GM23338 (cell line): ENCODE data around the gene RRN3. TPM values are rescaled to one million over a fixed set of nuclear protein-coding genes. Genes with fewer than 3 reads are reported as not detected.
A peak's percentile ranks its signal among the peaks of the same experiment; 100 is the strongest.
"Not testable (repeated sequence)": the region's sequence is repeated elsewhere in the genome, so short reads cannot be mapped to it uniquely, and the experiment has no call there.

Experiments
- ATAC-seq: fragments of 200-7000 bp; cut with Tn5 transposase; 3 replicates; pipeline ENCODE4 v1.9.1; 2020
- DNase-seq: peaks from one replicate; pipeline ENCODE4 v3.0.0-alpha.2; 2015; ENCODE audit warnings: low spot score
- H2AFZ ChIP-seq: fragments of 200-600 bp; sonication (generic); 2 replicates; pipeline ENCODE4 v1.8.0; 2016; ENCODE audit warnings: antibody characterized with exemption, mild to moderate bottlenecking, moderate library complexity
- H3F3A ChIP-seq: fragments of 200-600 bp; sonication (generic); replicated peaks from 2 replicates; pipeline ENCODE4 v1.8.0; 2017; ENCODE audit warnings: antibody characterized with exemption, mixed run types, low read depth
- H3K27ac ChIP-seq: fragments of 200-600 bp; sonication (generic); 2 replicates; pipeline ENCODE4 v1.6.1; 2016; ENCODE audit warnings: low read depth
- H3K27me3 ChIP-seq: fragments of 200-600 bp; sonication (generic); 2 replicates; pipeline ENCODE4 v1.8.0; 2016; ENCODE audit warnings: mild to moderate bottlenecking, mixed run types, moderate library complexity; ENCODE audit not compliant: insufficient read depth
- H3K36me3 ChIP-seq: fragments of 200-600 bp; sonication (generic); 2 replicates; pipeline ENCODE4 v1.8.0; 2016; ENCODE audit warnings: mild to moderate bottlenecking; ENCODE audit not compliant: insufficient read depth
- H3K4me1 ChIP-seq: fragments of 200-600 bp; sonication (generic); 2 replicates; pipeline ENCODE4 v1.8.0; 2016; ENCODE audit warnings: mild to moderate bottlenecking, moderate library complexity; ENCODE audit not compliant: insufficient read depth
- H3K4me2 ChIP-seq: fragments of 200-600 bp; sonication (generic); 2 replicates; pipeline ENCODE4 v1.7.1; 2017; ENCODE audit warnings: mixed run types
- H3K4me3 ChIP-seq: fragments of 200-600 bp; sonication (generic); 2 replicates; pipeline ENCODE4 v1.6.1; 2016; ENCODE audit warnings: mixed run types
- H3K79me2 ChIP-seq: fragments of 200-600 bp; sonication (generic); replicated peaks from 2 replicates; pipeline ENCODE4 v1.8.0; 2017; ENCODE audit warnings: mild to moderate bottlenecking; ENCODE audit not compliant: insufficient read depth
- H3K9me2 ChIP-seq: fragments of 200-600 bp; sonication (generic); 2 replicates; pipeline ENCODE4 v1.8.0; 2017; ENCODE audit not compliant: insufficient read depth
- H4K20me1 ChIP-seq: fragments of 200-600 bp; sonication (generic); replicated peaks from 2 replicates; pipeline ENCODE4 v1.8.0; 2017; ENCODE audit warnings: mild to moderate bottlenecking; ENCODE audit not compliant: insufficient read depth
- H3K27ac Mint-ChIP-seq: 2 replicates; pipeline ENCODE4 v1.8.0; 2020; ENCODE audit warnings: inconsistent platforms, mild to moderate bottlenecking, moderate library complexity, mixed read lengths
- H3K27me3 Mint-ChIP-seq: 3 replicates; pipeline ENCODE4 v1.8.0; 2022; ENCODE audit warnings: low read depth, mild to moderate bottlenecking, moderate library complexity, mixed read lengths, inconsistent platforms; ENCODE audit not compliant: insufficient read depth, poor library complexity
- H3K36me3 Mint-ChIP-seq: 3 replicates; pipeline ENCODE4 v1.8.0; 2021; ENCODE audit warnings: low read depth, mild to moderate bottlenecking, inconsistent platforms, moderate library complexity, mixed read lengths
- H3K4me1 Mint-ChIP-seq: 3 replicates; pipeline ENCODE4 v1.8.0; 2020; ENCODE audit warnings: mild to moderate bottlenecking, inconsistent platforms, mixed read lengths
- H3K4me3 Mint-ChIP-seq: 3 replicates; pipeline ENCODE4 v1.8.0; 2021; ENCODE audit warnings: moderate library complexity, mild to moderate bottlenecking, inconsistent platforms, mixed read lengths
- H3K9me3 Mint-ChIP-seq: 3 replicates; pipeline ENCODE4 v1.8.0; 2020; ENCODE audit warnings: moderate library complexity, mild to moderate bottlenecking, inconsistent platforms, mixed read lengths
- CTCF ChIP-seq, 2 experiments: fragments of 200-600 bp in 1 of 2; sonication (generic) in 1 of 2; conservative IDR thresholded peaks; 2 replicates each; pipeline versions ENCODE4 v1.5.1 to v1.6.1; 2016 to 2017; ENCODE audit warnings: antibody characterized with exemption in 2 of 2, low read depth in 2 of 2, mild to moderate bottlenecking in 2 of 2, moderate library complexity in 1 of 2
- polyA plus RNA-seq: library from polyadenylated mRNA; unstranded; fragments of >200 nt; fragmentation: Nextera tagmentation; extraction: Ambion mirVana; gene quantifications from 2 replicates; pipeline ENCODE4 v1.2.1, GENCODE V29; 2016
- total RNA-seq: library from RNA; depleted of rRNA; stranded (reverse); fragments of >200 nt; shearing (Covaris generic); gene quantifications from 2 replicates; pipeline ENCODE4 v1.2.3, GENCODE V29; 2014

Gene RRN3
- total and polyA plus RNA-seq, 2 experiments from 2014 or later: 15.4 to 41.5 TPM

DNA sequence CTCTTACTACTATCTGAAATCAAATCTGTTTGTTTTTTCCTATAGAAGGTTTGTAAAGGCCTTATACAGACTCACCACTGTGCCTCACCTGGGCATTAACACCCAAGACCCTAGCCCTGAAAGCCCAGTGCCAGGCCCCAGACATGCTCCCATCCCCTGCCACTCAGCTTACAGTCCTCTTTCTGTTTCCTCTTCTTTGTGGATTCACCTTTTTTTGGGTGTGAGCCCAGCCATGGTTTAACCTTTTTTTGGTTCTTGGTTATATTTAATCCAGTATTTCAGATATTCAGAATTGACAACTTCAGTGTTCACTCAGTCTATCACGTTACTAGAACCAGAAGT, 69.2 kb downstream of the RRN3 start:
- H3K27me3 Mint-ChIP-seq, H3K27me3 ChIP-seq, H3K4me3 ChIP-seq, H3K27ac ChIP-seq, H3K4me3 Mint-ChIP-seq, H2AFZ ChIP-seq, DNase-seq, H3K27ac Mint-ChIP-seq, ATAC-seq, H3K4me1 ChIP-seq, H3K36me3 ChIP-seq, H3K79me2 ChIP-seq, H3K9me3 Mint-ChIP-seq, H3K9me2 ChIP-seq, H3K4me2 ChIP-seq: not testable (repeated sequence)
- Mint-ChIP-seq H3K4me1 (peaks cover 15% of the 10 kb centered on the region), H3K36me3 (peaks cover 37% of the 10 kb centered on the region)
- peaks cover 13% of the 10 kb centered on the region for H4K20me1 ChIP-seq
- peaks cover 13% of the 10 kb centered on the region; the same call in 1 of the 2 replicates for H3F3A ChIP-seq

DNA sequence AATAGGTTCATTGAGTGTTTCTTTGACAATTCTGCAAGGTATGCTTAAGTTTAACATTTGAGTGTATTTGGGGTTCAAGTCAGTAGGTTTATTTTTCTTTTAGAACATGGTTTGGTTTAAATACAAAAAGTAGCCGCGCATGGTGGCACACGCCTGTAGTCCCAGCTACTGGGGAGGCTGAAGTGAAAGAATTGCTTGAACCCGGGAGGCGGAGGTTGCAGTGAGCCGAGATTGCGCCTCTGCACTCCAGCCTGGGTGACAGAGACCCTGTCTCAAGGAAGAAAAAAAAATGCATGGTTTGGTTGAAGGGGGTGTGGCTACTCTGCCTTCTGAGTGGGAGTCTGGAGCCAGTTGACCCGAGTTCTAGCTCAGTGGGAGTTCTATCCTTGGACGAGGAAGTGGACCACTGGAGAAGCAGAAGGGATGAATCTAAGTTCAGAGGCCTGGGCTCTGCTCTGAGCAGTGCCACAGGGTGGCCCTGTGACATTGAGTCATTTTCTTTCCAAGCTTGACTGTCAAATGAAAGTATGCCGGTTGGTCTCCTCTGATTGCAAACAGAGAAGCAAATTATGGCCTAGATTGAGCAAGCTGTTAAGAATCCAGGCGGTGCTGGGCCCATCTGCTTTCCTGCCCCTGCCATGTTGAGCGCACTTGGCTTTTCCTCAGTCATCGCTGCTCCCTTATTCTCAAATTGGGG, 70.5 kb downstream of the RRN3 start:
- not testable (repeated sequence) for H3F3A ChIP-seq, H3K4me2 ChIP-seq, ATAC-seq, H3K9me3 Mint-ChIP-seq, H3K4me1 ChIP-seq, DNase-seq, H3K9me2 ChIP-seq, H3K27me3 Mint-ChIP-seq, H3K4me3 ChIP-seq, H2AFZ ChIP-seq, H3K27me3 ChIP-seq, H3K27ac Mint-ChIP-seq, H3K79me2 ChIP-seq, H3K27ac ChIP-seq, H3K4me3 Mint-ChIP-seq
- H3K4me1 Mint-ChIP-seq: peaks cover 15% of the 10 kb centered on the region
- Histone ChIP-seq H4K20me1 (peaks cover 14% of the 10 kb centered on the region), H3K36me3 (peaks cover 17% of the 10 kb centered on the region)
- H3K36me3 Mint-ChIP-seq: peaks cover 40% of the 10 kb centered on the region

DNA sequence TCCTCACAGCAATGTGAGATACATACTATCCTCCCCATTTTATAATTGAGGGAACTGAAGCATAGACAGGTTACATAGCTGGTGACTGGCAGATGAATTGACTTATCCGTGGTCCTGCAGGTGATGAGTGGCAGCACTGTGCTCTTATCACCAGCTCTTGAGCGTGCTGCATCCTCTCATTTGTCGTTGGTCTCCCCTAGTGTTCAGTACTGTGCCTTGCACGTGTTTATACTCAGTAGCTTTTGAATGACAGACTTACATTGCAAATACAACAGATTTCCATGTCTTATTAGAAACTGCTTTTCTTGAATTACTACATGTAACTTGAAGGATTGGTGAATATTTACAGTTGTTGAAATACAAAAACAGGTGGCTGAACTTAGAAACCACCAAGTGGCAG, 71.9 kb downstream of the RRN3 start:
- H3K27me3 Mint-ChIP-seq, H3K9me3 Mint-ChIP-seq, H3K4me3 ChIP-seq, H3K4me1 Mint-ChIP-seq, H3K4me3 Mint-ChIP-seq, H3K27me3 ChIP-seq, H3F3A ChIP-seq, H3K79me2 ChIP-seq, H3K27ac Mint-ChIP-seq, H3K4me1 ChIP-seq, H3K9me2 ChIP-seq, H3K27ac ChIP-seq, H2AFZ ChIP-seq, H3K4me2 ChIP-seq: not testable (repeated sequence)
- TF ChIP-seq CTCF (conservative IDR thresholded peaks at IDR 0.05; ENCODE audit: low read depth in 2 of 2): peak; percentile 43 to 60
- Histone ChIP-seq H4K20me1 (0 out of 2 replicates have a peak, but pooled peaks cover 12% of the 10 kb centered on the region), H3K36me3 (peaks cover 20% of the 10 kb centered on the region)
- ATAC-seq: peak; percentile 91
- peaks cover 43% of the 10 kb centered on the region for H3K36me3 Mint-ChIP-seq
- peak; percentile 74 for DNase-seq

DNA sequence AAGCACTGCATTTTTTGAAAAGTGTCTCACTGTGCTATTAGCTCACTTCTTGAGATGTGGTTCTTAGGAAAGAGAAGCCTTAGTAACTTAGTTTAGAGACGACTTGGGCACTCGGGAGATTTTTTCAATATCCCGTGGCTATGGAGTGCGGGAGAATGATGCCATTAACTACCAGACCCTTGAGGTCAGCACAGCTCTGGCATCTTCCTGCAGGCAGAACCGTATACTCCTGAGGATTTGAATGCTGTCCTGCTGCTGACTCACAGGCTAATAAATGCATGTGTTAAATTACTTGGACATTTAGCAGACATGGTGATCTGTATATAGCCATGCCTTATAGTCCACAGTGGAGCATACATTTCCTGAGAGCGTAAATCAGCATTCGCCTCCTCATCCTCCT, 72.6 kb downstream of the RRN3 start:
- H3K36me3 Mint-ChIP-seq: peaks cover 45% of the 10 kb centered on the region
- not testable (repeated sequence) for H3K9me2 ChIP-seq, H3K27ac Mint-ChIP-seq, ATAC-seq, H3F3A ChIP-seq, DNase-seq, H3K4me3 ChIP-seq, H3K27me3 ChIP-seq, H3K9me3 Mint-ChIP-seq, H3K79me2 ChIP-seq, H2AFZ ChIP-seq, H3K4me1 ChIP-seq, H3K4me1 Mint-ChIP-seq, H3K4me2 ChIP-seq, H3K27me3 Mint-ChIP-seq, H3K4me3 Mint-ChIP-seq
- 0 out of 2 replicates have a peak overlapping the region, but pooled peaks have one; percentile 40 for H3K27ac ChIP-seq
- H3K36me3 ChIP-seq: peaks cover 26% of the 10 kb centered on the region
- H4K20me1 ChIP-seq: 0 out of 2 replicates have a peak, but pooled peaks cover 12% of the 10 kb centered on the region

DNA sequence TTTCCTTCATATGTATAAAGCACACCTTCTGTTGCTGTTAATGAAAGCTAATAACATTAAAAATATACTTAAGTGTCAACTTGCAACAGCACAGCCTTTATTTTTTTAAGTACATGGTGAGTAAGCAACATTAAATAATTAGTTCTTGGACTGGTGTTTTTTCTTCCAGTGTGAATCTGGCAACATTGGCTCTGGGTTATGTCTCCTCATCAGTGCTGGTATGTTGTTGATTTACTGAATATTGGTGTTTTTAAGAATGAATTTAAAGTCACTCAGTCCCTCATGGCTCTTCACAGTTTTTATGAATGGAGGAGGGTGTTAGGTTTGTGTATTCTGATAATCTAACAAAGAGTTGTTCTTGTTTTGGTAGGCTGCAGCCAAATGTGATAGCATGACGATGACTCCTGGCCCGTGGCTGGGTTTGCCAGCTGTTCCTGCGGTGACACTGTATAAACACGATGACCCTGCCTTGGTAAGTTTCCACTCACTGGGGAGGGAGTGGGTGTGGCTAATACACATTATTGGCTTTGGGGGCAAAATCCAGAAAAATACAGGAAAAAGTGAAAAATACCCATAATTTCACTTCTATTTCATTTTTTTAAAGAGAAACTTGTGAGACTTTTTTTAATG, 77.0 kb downstream of the RRN3 start:
- H3K27me3 Mint-ChIP-seq, H3K4me1 Mint-ChIP-seq, H3K79me2 ChIP-seq, H3K27me3 ChIP-seq, H3K4me1 ChIP-seq, H3K9me3 Mint-ChIP-seq, H3K9me2 ChIP-seq, DNase-seq, H3K27ac ChIP-seq, ATAC-seq, H4K20me1 ChIP-seq, H2AFZ ChIP-seq, H3K4me3 Mint-ChIP-seq, H3K4me2 ChIP-seq, H3F3A ChIP-seq, H3K4me3 ChIP-seq: not testable (repeated sequence)
- H3K36me3 Mint-ChIP-seq: peaks cover 46% of the 10 kb centered on the region
- peak overlapping the region; percentile 71 for H3K27ac Mint-ChIP-seq
- peaks cover 20% of the 10 kb centered on the region for H3K36me3 ChIP-seq

- H3F3A ChIP-seq, H3K9me3 Mint-ChIP-seq, H2AFZ ChIP-seq, H3K9me2 ChIP-seq, H3K4me3 Mint-ChIP-seq, ATAC-seq, H3K4me1 Mint-ChIP-seq, H3K4me1 ChIP-seq, DNase-seq, H3K27me3 Mint-ChIP-seq, H3K79me2 ChIP-seq, H3K27me3 ChIP-seq, H3K4me3 ChIP-seq, H3K4me2 ChIP-seq, H4K20me1 ChIP-seq: not testable (repeated sequence)
- Histone ChIP-seq H3K27ac (0 out of 2 replicates have a peak overlapping the region, but pooled peaks have one; percentile 72), H3K36me3 (peaks cover 20% of the 10 kb centered on the region)
- H3K27ac Mint-ChIP-seq: peak overlapping the region; percentile 11; the same call in 1 of the 2 replicates
- H3K36me3 Mint-ChIP-seq: peaks cover 53% of the 10 kb centered on the region
Measured at GRCh38 chr16:15016354-15016753, 77.7 kb downstream of the RRN3 start.
